Activated CD4-positive, alpha-beta T cell treated with anti-CD3 and anti-CD28 coated beads for 24 hours (primary cell): Measurements from ENCODE around the gene DKK3.

ENCODE experiments used
- DNase-seq, 2 donors: peaks; one replicate each; pipeline ENCODE4 v3.0.0-alpha.2; 2020; ENCODE audit warnings: low read depth in 2 of 2

Gene DKK3

GRCh38 chr11:11982461-11982860, 26.0 kb downstream of the DKK3 start:
- no peak for DNase-seq

DNA sequence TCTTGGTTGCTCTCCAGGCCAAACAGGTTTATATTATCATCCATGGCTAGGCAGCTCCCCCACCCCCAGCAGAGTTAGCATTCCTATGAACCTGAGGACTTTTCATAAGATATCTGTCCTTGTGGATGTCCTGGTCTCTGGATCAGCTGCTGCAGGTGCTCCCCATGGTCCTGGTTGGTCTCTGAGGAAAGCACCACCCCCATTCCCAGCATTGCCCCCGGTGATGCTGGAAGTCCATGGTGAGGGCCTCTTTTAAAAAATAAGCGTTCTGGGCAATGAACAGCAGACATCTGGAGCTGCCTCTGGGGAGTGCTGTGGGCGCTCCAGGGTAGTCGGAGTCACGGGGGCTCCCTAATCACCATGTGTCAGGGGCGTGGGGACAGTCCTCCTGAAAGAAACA, 26.6 kb downstream of the DKK3 start:
- DNase-seq, result no peak

- DNase-seq, result no peak
These were observed 27.1 kb downstream of the DKK3 start for GRCh38 chr11:11981364-11981763.

DNA sequence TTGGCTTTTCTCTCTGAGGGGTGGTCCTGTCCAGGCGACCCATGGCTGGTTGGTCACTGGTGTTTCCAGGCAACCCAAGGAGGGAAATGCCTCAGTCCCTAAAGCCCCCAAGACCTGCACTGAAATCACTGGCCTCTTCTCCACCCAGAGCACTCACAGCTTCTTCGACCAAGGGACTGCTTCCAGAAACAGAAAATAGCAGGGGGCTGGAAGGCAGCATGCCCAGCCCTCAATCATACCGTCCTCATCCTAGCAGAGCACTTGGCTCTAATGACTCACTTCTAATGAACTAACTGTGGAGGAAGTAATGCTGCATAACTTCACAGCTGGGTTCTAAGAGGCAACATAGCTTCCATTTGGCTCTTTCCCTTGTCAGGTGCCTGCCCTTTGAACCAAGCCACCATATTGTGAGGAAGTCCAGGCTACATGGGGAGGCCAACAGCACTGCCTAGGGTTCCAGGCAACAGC, 27.6 kb downstream of the DKK3 start:
- DNase-seq, result no peak

DNA sequence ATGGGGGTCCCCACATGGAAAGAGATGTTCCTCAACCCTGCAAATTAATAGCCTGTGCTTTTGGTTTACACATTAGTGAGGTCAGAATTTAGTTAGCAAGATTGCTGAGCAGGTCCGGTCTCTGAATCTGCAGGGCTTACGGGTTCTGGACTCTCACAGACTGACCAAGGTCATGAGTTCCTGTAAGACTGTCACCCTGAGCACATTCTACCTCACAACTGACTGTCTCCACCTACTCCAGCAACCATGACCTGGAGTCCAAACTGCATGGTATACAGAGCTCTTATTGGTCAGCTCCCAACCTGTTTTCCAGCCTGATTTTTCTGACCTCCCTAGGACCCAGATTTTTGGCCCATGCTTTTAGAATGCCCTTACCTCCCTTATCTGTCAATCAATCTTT, 28.2 kb downstream of the DKK3 start:
- no peak for DNase-seq

DNA sequence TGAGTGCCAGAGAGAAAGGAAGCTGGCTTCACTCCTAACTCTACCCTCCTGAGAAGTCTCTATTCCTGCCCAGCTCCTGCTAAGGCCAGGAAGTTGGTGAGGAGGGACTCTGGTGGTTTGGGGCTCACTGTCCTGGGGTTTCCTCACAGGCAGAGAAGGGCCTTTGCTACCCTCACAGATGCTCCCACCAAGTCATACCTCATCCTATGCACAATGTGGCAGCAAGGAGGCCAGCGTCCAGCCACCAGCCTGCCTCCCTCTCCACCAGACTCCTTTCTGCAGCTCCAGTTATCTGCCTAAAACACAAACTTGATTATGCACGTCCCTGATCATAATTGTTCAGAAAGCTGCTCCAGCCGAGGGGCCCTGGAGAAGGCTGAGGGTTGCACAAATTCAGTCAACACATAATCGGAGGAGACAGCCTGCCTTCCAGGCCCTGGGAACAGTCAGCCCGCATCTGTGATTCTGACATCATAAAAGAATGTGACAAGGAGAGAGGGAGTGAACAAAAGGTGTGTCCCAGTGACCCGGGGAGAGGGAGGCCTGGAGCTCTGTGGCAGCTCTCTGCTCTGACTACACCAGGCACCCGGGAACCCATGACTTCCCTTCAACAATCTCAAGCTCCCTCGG, 28.8 kb downstream of the DKK3 start:
- DNase-seq, result no peak

DNA sequence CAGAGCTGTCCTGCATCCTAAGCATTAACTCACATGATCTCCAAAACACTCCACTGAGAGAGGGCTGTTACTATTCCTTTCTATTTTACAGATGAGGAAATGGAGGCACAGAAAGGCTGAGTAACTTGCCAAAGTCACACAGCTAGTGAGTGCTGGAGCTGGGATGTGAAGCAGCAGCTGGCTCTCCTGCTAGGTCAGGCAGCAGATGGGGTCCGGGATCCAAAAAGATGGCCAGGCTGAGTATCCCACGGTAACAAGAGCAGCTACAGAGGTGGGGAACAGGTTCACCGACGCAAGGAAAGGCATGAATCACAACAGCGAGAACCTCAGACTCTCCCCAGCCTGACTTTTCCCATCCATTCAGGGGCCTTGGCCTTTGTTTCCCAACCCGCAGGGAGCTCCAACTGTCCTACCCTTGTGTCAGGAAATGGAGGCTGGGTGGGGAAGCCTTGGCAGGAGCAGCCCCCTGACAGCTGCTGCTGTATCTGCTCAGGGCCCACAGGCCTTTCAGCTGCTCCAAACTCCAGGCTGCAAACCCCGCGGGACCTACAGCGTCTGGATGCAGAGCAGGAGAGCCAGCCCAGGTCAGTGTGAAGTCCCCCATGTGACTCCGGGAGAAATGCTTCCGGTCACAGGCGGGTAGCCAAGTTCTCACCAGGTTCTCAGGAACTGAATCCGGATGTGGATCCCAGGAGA, 29.5 kb downstream of the DKK3 start:
- DNase-seq, result no peak

DNA sequence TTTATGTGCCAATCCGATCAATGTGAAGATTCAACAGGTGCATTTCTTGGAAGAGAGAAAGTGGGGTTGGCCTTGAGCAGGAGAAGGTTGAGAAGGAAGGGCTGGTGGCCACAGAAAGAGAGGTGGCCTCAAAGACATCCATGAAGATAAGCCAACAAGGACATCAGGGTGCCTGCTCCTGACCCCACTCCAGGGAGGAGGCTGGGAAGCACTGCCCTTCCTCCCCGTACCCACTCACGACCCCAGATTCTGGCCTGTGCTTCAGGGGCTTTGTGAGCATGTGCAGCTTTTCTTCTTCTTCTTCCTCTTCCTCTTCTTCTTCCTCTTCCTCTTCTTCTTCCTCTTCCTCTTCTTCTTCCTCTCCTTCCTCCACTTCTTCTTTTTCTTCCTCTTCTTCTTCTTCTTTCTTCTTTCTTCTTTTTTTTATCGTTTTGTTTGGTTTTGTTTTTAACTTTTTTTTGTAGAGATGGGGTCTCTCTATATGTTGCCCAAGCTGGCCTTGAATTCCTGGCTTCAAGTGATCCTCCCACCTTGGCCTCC, 30.3 kb downstream of the DKK3 start:
- no peak for DNase-seq

GRCh38 chr11:11977206-11977938, 31.1 kb downstream of the DKK3 start:
- DNase-seq, result no peak

GRCh38 chr11:11976481-11977127, 31.8 kb downstream of the DKK3 start:
- no peak for DNase-seq

- DNase-seq, result no peak
These were observed 33.0 kb downstream of the DKK3 start for GRCh38 chr11:11975201-11976092.

DNA sequence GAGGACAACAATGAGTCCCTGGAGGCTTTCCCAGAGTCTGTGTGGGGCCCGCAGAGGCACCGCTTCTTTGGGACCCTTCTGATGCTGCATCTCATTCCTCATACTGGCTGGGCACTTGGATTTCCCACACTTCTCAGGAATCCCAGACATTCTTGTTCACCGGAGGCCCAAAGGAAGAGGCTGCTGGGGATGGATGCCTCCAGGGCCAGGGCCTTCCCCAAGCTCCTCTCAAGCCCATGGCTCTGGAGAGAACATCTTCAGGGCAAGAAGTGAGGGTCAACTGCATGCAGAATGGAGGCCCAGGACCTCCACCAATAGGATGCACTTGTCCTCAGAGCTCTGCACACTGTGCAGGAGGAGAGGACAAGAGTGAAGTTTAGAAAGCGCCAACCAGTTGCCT, 34.6 kb downstream of the DKK3 start:
- no peak for DNase-seq

GRCh38 chr11:11973361-11973800, 35.0 kb downstream of the DKK3 start:
- no peak for DNase-seq

GRCh38 chr11:11972730-11973341, 35.6 kb downstream of the DKK3 start:
- no peak for DNase-seq

- no peak for DNase-seq
These were observed 36.4 kb downstream of the DKK3 start for GRCh38 chr11:11971906-11972547.

DNA sequence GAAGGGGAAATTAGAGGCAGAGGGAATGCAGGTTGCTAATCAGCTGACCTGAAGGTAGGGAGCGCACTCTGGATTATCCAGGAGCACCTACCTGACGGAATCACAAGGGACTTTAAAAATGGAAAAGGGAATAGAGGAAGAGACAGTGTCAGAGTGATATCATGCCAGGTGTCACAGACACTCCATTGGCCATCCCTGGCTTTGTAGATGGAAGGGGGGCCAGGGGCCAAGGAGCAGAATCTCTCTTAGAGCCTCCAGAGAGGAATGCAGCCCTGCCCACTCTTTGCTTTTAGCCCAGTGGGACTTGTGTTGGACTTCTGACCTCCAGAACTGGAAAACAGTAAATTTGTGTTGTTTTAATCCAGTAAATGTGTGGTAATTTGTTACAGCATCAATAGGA, 37.9 kb downstream of the DKK3 start:
- no peak for DNase-seq

- DNase-seq, result no peak
These were observed 38.8 kb downstream of the DKK3 start for GRCh38 chr11:11969380-11970215.

GRCh38 chr11:11968511-11969280, 39.7 kb downstream of the DKK3 start:
- no peak for DNase-seq
